ENCODE measurements around the gene RAD23A. TPM values are rescaled to one million over a fixed set of nuclear protein-coding genes. Genes with fewer than 3 reads are reported as not detected.

The RAD23A gene
- total and polyA plus RNA-seq, 10 of the 15 experiments (the other 5 are each of a cell fraction or from before 2014, with no cell fraction given), result 8.8 to 198 (median 119) TPM

DNA sequence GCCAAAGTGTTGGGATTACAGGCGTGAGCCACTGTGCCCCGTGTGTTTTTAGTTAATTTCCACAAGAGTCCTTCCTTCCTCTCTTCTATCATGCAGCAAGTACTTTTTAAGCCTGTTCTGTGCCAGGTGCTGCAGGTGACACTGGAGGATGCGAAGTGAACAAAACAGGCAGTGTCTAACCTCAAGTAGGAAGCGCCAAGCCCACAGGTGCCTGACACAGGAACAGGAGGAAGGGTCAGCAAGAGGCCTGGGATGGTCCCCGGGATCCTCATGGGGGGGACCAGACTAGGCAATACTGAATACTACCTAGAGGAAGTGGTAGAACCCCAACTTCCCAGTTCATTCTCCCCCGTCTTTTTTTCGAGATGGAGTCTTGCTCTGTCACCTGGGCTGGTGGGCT is 9.1 kb upstream of the RAD23A start (continued):
- TF ChIP-seq, protein P1, sequence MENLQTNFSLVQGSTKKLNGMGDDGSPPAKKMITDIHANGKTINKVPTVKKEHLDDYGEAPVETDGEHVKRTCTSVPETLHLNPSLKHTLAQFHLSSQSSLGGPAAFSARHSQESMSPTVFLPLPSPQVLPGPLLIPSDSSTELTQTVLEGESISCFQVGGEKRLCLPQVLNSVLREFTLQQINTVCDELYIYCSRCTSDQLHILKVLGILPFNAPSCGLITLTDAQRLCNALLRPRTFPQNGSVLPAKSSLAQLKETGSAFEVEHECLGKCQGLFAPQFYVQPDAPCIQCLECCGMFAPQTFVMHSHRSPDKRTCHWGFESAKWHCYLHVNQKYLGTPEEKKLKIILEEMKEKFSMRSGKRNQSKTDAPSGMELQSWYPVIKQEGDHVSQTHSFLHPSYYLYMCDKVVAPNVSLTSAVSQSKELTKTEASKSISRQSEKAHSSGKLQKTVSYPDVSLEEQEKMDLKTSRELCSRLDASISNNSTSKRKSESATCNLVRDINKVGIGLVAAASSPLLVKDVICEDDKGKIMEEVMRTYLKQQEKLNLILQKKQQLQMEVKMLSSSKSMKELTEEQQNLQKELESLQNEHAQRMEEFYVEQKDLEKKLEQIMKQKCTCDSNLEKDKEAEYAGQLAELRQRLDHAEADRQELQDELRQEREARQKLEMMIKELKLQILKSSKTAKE (IDR thresholded peaks at IDR 0.05; ENCODE audit: low read depth, poor library complexity, severe bottlenecking), result no peak
- TF ChIP-seq PAX5 (IDR thresholded peaks at IDR 0.05; ENCODE audit: borderline replicate concordance, low read depth, low read length), result no peak
- TF ChIP-seq NFYA (IDR thresholded peaks at IDR 0.05; ENCODE audit: borderline replicate concordance, low read depth, low read length), result no peak
- no peak for TF ChIP-seq POU2F2 (IDR thresholded peaks at IDR 0.05; ENCODE audit: borderline replicate concordance, low read depth, low read length)
- TF ChIP-seq RBBP5 (conservative IDR thresholded peaks at IDR 0.05), result no peak
- TF ChIP-seq, protein P2, sequence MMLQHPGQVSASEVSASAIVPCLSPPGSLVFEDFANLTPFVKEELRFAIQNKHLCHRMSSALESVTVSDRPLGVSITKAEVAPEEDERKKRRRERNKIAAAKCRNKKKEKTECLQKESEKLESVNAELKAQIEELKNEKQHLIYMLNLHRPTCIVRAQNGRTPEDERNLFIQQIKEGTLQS (IDR thresholded peaks at IDR 0.05; ENCODE audit: borderline replicate concordance, extremely low read depth, low read depth, low read length), result no peak
- no peak for TF ChIP-seq SRF (IDR thresholded peaks at IDR 0.05; ENCODE audit: low read depth in 2 of 2, low read length in 2 of 2)
- TF ChIP-seq ZNF217 (IDR thresholded peaks at IDR 0.05), result no peak
- TF ChIP-seq HCFC1 (IDR thresholded peaks at IDR 0.05; ENCODE audit: low read length), result no peak

Measured in GM12878 (cell line).